MCF 10A (cell line): Measurements from ENCODE around the gene RALBP1. TPM values are rescaled to one million over a fixed set of nuclear protein-coding genes. Genes with fewer than 3 reads are reported as not detected.

Experiments
- BruUV-seq: library from RNA; stranded (reverse); fragments of 400-500 nt; replicated peaks from 2 replicates; lab custom pipeline; 2021; lab: Mats Ljungman, UMichigan
- CTCF ChIA-PET: fragments of 300-600 bp; sonication (Branson Sonifier 250); formaldehyde crosslinking; extraction: SDS; loops from one replicate; lab custom pipeline; 2021; ENCODE audit warnings: antibody characterized with exemption, inconsistent platforms; lab: Yijun Ruan, JAX
- POLR2A ChIA-PET: fragments of 300-600, 350-650 bp; sonication (Branson Sonifier 250); formaldehyde crosslinking; extraction: SDS; loops from one replicate; lab custom pipeline; 2020; ENCODE audit warnings: antibody characterized with exemption, inconsistent platforms; lab: Yijun Ruan, JAX
- DNase-seq: peaks from one replicate; pipeline ENCODE4 v3.0.0-alpha.2; 2018; ENCODE audit not compliant: unreplicated experiment
- H3K27ac Mint-ChIP-seq: one replicate; pipeline ENCODE4 v1.8.0; 2022; ENCODE audit warnings: mild to moderate bottlenecking, low read depth, mixed read lengths; ENCODE audit not compliant: unreplicated experiment
- H3K27me3 Mint-ChIP-seq: one replicate; pipeline ENCODE4 v1.8.0; 2022; ENCODE audit warnings: mixed read lengths; ENCODE audit not compliant: insufficient read depth, unreplicated experiment
- H3K36me3 Mint-ChIP-seq: one replicate; pipeline ENCODE4 v1.8.0; 2022; ENCODE audit warnings: mild to moderate bottlenecking, moderate library complexity, mixed read lengths; ENCODE audit not compliant: insufficient read depth, unreplicated experiment
- H3K4me1 Mint-ChIP-seq: one replicate; pipeline ENCODE4 v1.8.0; 2022; ENCODE audit warnings: mixed read lengths; ENCODE audit not compliant: insufficient read depth, unreplicated experiment
- H3K4me3 Mint-ChIP-seq: one replicate; pipeline ENCODE4 v1.8.0; 2022; ENCODE audit warnings: mild to moderate bottlenecking, moderate library complexity, mixed read lengths; ENCODE audit not compliant: unreplicated experiment
- H3K9me3 Mint-ChIP-seq: one replicate; pipeline ENCODE4 v1.8.0; 2022; ENCODE audit warnings: mixed read lengths; ENCODE audit not compliant: unreplicated experiment
- CTCF ChIP-seq: fragments of 200-600 bp; IDR thresholded peaks from one replicate; pipeline ENCODE4 v1.8.0; 2022; ENCODE audit warnings: antibody characterized with exemption, mild to moderate bottlenecking; ENCODE audit not compliant: unreplicated experiment
- intact Hi-C: fragments of 100-400 bp; cut with micrococcal nuclease; formaldehyde crosslinking; loops from 2 replicates; pipeline ENCODE4 v1.14.1; 2022
- total RNA-seq: library from RNA; stranded (reverse); gene quantifications from 2 replicates; pipeline ENCODE4 v1.2.3, GENCODE V29; 2022

Gene RALBP1
- total RNA-seq, 1 experiment from 2014 or later = 47.0 TPM

- Mint-ChIP-seq H3K4me3 (no peak overlapping the region), H3K27me3 (no peaks in the 10 kb centered on the region), H3K4me1 (no peaks in the 10 kb centered on the region), H3K9me3 (peaks cover 12% of the 10 kb centered on the region), H3K36me3 (no peaks in the 10 kb centered on the region), H3K27ac (no peak overlapping the region)
- TF ChIP-seq CTCF = no peak
- intact Hi-C loops = no loop called here
- ChIA-PET CTCF (no interaction called here), POLR2A (no interaction called here)
- no TSS peak for BruUV-seq
- DNase-seq = no peak
These were observed 8.5 kb upstream of the RALBP1 start for GRCh38 chr18:9466846-9467245.

DNA sequence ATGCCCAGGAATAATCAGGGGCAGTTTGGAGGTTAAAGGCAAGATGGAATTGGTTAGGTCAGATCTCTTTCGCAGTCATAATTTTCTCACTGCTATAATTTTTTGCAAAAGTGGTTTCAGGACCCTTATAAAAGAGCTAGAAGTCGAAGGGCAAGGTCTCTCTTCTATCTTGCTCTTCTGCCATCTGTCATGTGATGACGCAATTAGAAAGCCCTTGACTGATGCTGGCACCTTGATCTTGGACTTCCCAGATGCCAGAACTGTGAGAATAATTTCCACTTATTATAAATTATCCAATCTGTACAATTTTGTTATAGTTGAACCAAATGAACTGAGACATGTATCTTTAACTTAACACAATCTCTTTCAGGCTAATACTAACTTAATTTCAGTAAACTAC lies 6.3 kb upstream of the RALBP1 start:
- H3K36me3 Mint-ChIP-seq = no peaks in the 10 kb centered on the region
- intact Hi-C loops = no loop called here
- CTCF ChIA-PET = interaction anchor here (0.7 kb wide), 1 partner anchor 132 kb away, joined by 3 read pairs; no protein-coding TSS in a partner anchor
- DNase-seq = no peak
- no peaks in the 10 kb centered on the region for H3K27me3 Mint-ChIP-seq
- H3K4me1 Mint-ChIP-seq = peaks cover 3% of the 10 kb centered on the region
- POLR2A ChIA-PET = no interaction called here
- H3K9me3 Mint-ChIP-seq = peaks cover 10% of the 10 kb centered on the region
- H3K4me3 Mint-ChIP-seq = no peak overlapping the region
- no peak for TF ChIP-seq CTCF
- BruUV-seq = no TSS peak
- no peak overlapping the region for H3K27ac Mint-ChIP-seq

GRCh38 chr18:9469685-9470084 lies 5.6 kb upstream of the RALBP1 start:
- no peaks in the 10 kb centered on the region for H3K36me3 Mint-ChIP-seq
- H3K4me1 Mint-ChIP-seq = peaks cover 5% of the 10 kb centered on the region
- TF ChIP-seq CTCF = no peak
- H3K27ac Mint-ChIP-seq = no peak overlapping the region
- CTCF ChIA-PET = interaction anchor here (0.5 to 0.7 kb wide), 3 partner anchors 11 to 540 kb away, joined by 3 to 4 read pairs (median 3); no protein-coding TSS in a partner anchor
- intact Hi-C loops = no loop called here
- H3K4me3 Mint-ChIP-seq = no peak overlapping the region
- H3K27me3 Mint-ChIP-seq = no peaks in the 10 kb centered on the region
- BruUV-seq = no TSS peak
- POLR2A ChIA-PET = interaction anchor here (0.5 to 0.8 kb wide), 4 partner anchors 13 to 244 kb away, joined by 3 to 7 read pairs (median 4); no protein-coding TSS in a partner anchor
- H3K9me3 Mint-ChIP-seq = peaks cover 10% of the 10 kb centered on the region
- DNase-seq = no peak

DNA sequence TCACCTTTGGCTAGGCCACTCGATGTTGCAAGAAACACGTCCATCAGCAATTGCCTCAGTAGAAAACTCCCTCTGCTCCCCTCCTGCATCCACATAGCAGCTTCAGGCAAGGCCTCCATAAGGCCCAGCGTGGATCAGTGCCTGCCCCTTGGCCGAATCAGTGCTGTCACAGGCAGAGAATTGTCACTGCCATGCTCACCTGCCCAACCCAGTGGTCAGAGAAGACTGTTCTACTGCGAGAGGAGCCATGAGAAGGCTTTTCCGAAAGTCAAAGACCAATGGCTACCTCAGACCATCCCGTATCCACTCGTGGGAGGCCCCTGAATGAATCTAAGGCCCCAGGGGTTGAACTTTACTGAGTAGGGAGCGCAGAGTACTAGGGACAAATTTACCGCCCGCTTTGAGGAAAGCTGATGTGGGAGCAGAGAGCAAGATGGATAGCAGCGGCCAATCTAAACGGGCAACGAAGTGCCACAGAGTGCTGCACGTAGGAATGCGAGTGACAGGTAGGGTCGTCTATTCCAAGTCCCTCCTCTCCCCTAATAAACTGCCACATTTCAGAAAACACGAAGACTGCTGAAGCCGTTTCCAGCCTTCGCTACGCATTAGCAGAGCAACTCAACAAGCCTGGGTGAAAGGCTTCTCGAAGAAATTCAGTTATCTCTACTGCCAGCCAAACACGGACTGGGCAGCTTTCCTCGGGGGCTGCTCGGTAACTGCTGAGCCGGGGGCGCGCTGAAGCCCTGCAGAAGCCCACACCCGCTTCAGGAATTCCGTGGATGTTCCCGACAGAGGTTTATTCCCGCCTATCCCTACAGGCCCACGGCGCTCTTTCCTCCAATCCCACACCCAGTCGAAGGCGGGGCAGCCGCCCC lies 968 bp upstream of the RALBP1 start:
- peak overlapping the region; percentile 92 for H3K4me3 Mint-ChIP-seq
- CTCF ChIA-PET = interaction anchor here (0.5 to 1.8 kb wide), 3 partner anchors 57 to 359 kb away, joined by 3 read pairs; no protein-coding TSS in a partner anchor
- BruUV-seq = TSS peak; percentile 82
- H3K27ac Mint-ChIP-seq = peak overlapping the region; percentile 97
- POLR2A ChIA-PET = interaction anchor here (0.5 to 2.4 kb wide), 17 partner anchors 14 to 491 kb away, joined by 3 to 10 read pairs (median 4); partner anchors contain the start of genes ANKRD12 and TWSG1
- peaks cover 23% of the 10 kb centered on the region for H3K4me1 Mint-ChIP-seq
- intact Hi-C loops = loop anchor here (2.0 kb wide), 1 partner anchor 140 kb away; the partner anchor contains the start of gene TWSG1
- H3K36me3 Mint-ChIP-seq = peaks cover 10% of the 10 kb centered on the region
- H3K27me3 Mint-ChIP-seq = no peaks in the 10 kb centered on the region
- no peaks in the 10 kb centered on the region for H3K9me3 Mint-ChIP-seq
- DNase-seq = no peak
- TF ChIP-seq CTCF = no peak
